DND-41 (cell line): ENCODE results near the gene PDC.

Experiments
- ATAC-seq: fragments of 200-7000 bp; cut with Tn5 transposase; 3 replicates; pipeline ENCODE4 v1.9.1; 2021; ENCODE audit warnings: low read depth; ENCODE audit not compliant: insufficient read depth
- DNase-seq: peaks from one replicate; pipeline ENCODE4 v3.0.0-alpha.2; 2020
- H2AFZ ChIP-seq: 2 replicates; pipeline ENCODE4 v1.6.0; 2012; ENCODE audit warnings: low read depth, low read length
- H3K27ac ChIP-seq: 2 replicates; pipeline ENCODE4 v1.5.1; 2012; ENCODE audit warnings: low read length, inconsistent platforms
- H3K27me3 ChIP-seq: fragments of 200-600 bp; sonication (generic); 2 replicates; pipeline ENCODE4 v1.6.0; 2012; ENCODE audit warnings: low read length, mild to moderate bottlenecking, inconsistent platforms; ENCODE audit not compliant: insufficient read depth, poor library complexity
- H3K36me3 ChIP-seq: 2 replicates; pipeline ENCODE4 v1.5.1; 2012; ENCODE audit warnings: low read length, inconsistent platforms; ENCODE audit not compliant: insufficient read depth
- H3K4me1 ChIP-seq: 2 replicates; pipeline ENCODE4 v1.5.1; 2012; ENCODE audit warnings: mild to moderate bottlenecking, low read length; ENCODE audit not compliant: insufficient read depth
- H3K4me2 ChIP-seq: 2 replicates; pipeline ENCODE4 v1.6.0; 2012; ENCODE audit warnings: mild to moderate bottlenecking, moderate library complexity, low read length, inconsistent platforms; ENCODE audit not compliant: insufficient read depth
- H3K4me3 ChIP-seq, 2 experiments: fragments of 200-600 bp in 1 of 2; shearing (Covaris generic) in 1 of 2; 2 replicates each; pipeline ENCODE4 v1.5.1; 2012 to 2016; ENCODE audit warnings: inconsistent platforms in 2 of 2, low read length in 2 of 2, mild to moderate bottlenecking in 2 of 2, low read depth in 1 of 2, moderate library complexity in 1 of 2
- H3K79me2 ChIP-seq: 2 replicates; pipeline ENCODE4 v1.6.0; 2012; ENCODE audit warnings: low read length, inconsistent platforms; ENCODE audit not compliant: insufficient read depth
- H3K9ac ChIP-seq: 2 replicates; pipeline ENCODE4 v1.6.0; 2012; ENCODE audit warnings: low read depth, mild to moderate bottlenecking, inconsistent platforms, low read length, moderate library complexity
- H3K9me3 ChIP-seq: 2 replicates; pipeline ENCODE4 v1.5.1; 2012; ENCODE audit warnings: low read length, moderate library complexity, mild to moderate bottlenecking, inconsistent platforms; ENCODE audit not compliant: insufficient read depth, severe bottlenecking
- H4K20me1 ChIP-seq: 2 replicates; pipeline ENCODE4 v1.6.0; 2012; ENCODE audit warnings: low read length; ENCODE audit not compliant: insufficient read depth
- CTCF ChIP-seq: IDR thresholded peaks from 2 replicates; pipeline ENCODE4 v1.5.1; 2012; ENCODE audit warnings: borderline replicate concordance, low read length, moderate library complexity, mild to moderate bottlenecking; ENCODE audit not compliant: poor library complexity, severe bottlenecking; ENCODE audit errors: extremely low read depth
- EZH2 ChIP-seq: IDR thresholded peaks from 3 replicates; pipeline ENCODE4 v1.6.1; 2012; ENCODE audit warnings: borderline replicate concordance, low read depth, mild to moderate bottlenecking, moderate library complexity, low read length, inconsistent platforms; ENCODE audit not compliant: severe bottlenecking

The PDC gene

GRCh38 chr1:186442651-186443375 lies 18.1 kb downstream of the PDC start:
- Histone ChIP-seq H4K20me1 (no peaks in the 10 kb centered on the region), H3K4me2 (no peak overlapping the region), H3K4me1 (no peaks in the 10 kb centered on the region), H3K4me3 (no peak overlapping the region), H3K9ac (no peak overlapping the region), H3K79me2 (no peaks in the 10 kb centered on the region), H3K27me3 (no peaks in the 10 kb centered on the region), H3K36me3 (no peaks in the 10 kb centered on the region), H3K27ac (no peak overlapping the region), H2AFZ (no peak overlapping the region), H3K9me3 (no peaks in the 10 kb centered on the region)
- TF ChIP-seq EZH2 (no peak), CTCF (no peak)
- no peak for ATAC-seq
- DNase-seq, result no peak

GRCh38 chr1:186440584-186440983 lies 20.3 kb downstream of the PDC start:
- H4K20me1 ChIP-seq, result no peaks in the 10 kb centered on the region

GRCh38 chr1:186438567-186438966 lies 22.3 kb downstream of the PDC start:
- no peak for TF ChIP-seq CTCF
- TF ChIP-seq EZH2, result no peak
- no peaks in the 10 kb centered on the region for H3K36me3 ChIP-seq
- no peak for DNase-seq

More at GRCh38 chr1:186440584-186440983, 20.3 kb downstream of the PDC start:
- H3K9ac ChIP-seq, result no peak overlapping the region
- DNase-seq (no peak), ATAC-seq (no peak)
- H3K4me1 ChIP-seq, result no peaks in the 10 kb centered on the region
- no peak overlapping the region for H3K4me3 ChIP-seq
- no peaks in the 10 kb centered on the region for H3K79me2 ChIP-seq
- no peak overlapping the region for H3K4me2 ChIP-seq
- H3K9me3 ChIP-seq, result no peaks in the 10 kb centered on the region
- no peak for TF ChIP-seq EZH2
- no peak for TF ChIP-seq CTCF
- no peak overlapping the region for H2AFZ ChIP-seq
- H3K27ac ChIP-seq, result no peak overlapping the region
- no peaks in the 10 kb centered on the region for H3K36me3 ChIP-seq
- no peaks in the 10 kb centered on the region for H3K27me3 ChIP-seq

More at GRCh38 chr1:186438567-186438966, 22.3 kb downstream of the PDC start:
- Histone ChIP-seq H3K9ac (no peak overlapping the region), H3K27ac (no peak overlapping the region), H2AFZ (no peak overlapping the region), H3K27me3 (no peaks in the 10 kb centered on the region), H3K4me3 (no peak overlapping the region), H3K4me2 (no peak overlapping the region), H3K79me2 (no peaks in the 10 kb centered on the region), H4K20me1 (no peaks in the 10 kb centered on the region), H3K9me3 (no peaks in the 10 kb centered on the region), H3K4me1 (no peaks in the 10 kb centered on the region)
- no peak for ATAC-seq
